Activated CD4-positive, alpha-beta T cell treated with anti-CD3 and anti-CD28 coated beads, Interleukin-2, amount 10 ng/mL, durations not matched to agents 7 days and 5 days (primary cell): ENCODE results near the gene RFPL3. TPM values are rescaled to one million over a fixed set of nuclear protein-coding genes. Genes with fewer than 3 reads are reported as not detected.
"Not testable (repeated sequence)": the region's sequence is repeated elsewhere in the genome, so short reads cannot be mapped to it uniquely, and the experiment has no call there.

Experiments used
- CTCF ChIA-PET: fragments of 350-600 bp; sonication (Branson Sonifier 250); formaldehyde crosslinking; loops from one replicate; lab custom pipeline; 2021; ENCODE audit warnings: antibody characterized with exemption; lab: Charles Lee
- POLR2A ChIA-PET: fragments of 350-600 bp; sonication (Branson Sonifier 250); formaldehyde crosslinking; loops from one replicate; lab custom pipeline; 2021; ENCODE audit warnings: antibody characterized with exemption; lab: Charles Lee
- DNase-seq: peaks from one replicate; pipeline ENCODE4 v3.0.0-alpha.2; 2020
- H3K27ac Mint-ChIP-seq: one replicate; pipeline ENCODE4 v1.8.0; 2021; ENCODE audit warnings: mild to moderate bottlenecking, moderate library complexity, mixed read lengths
- H3K27me3 Mint-ChIP-seq: one replicate; pipeline ENCODE4 v1.8.0; 2021; ENCODE audit warnings: mixed read lengths
- H3K36me3 Mint-ChIP-seq: one replicate; pipeline ENCODE4 v1.8.0; 2021; ENCODE audit warnings: low read depth, mixed read lengths
- H3K4me1 Mint-ChIP-seq: one replicate; pipeline ENCODE4 v1.8.0; 2021; ENCODE audit warnings: mixed read lengths
- H3K4me3 Mint-ChIP-seq: one replicate; pipeline ENCODE4 v1.8.0; 2021; ENCODE audit warnings: mild to moderate bottlenecking, moderate library complexity, mixed read lengths
- H3K9me3 Mint-ChIP-seq: one replicate; pipeline ENCODE4 v1.8.0; 2021; ENCODE audit warnings: mixed read lengths
- total RNA-seq, 2 experiments: library from RNA; stranded (reverse); gene quantifications; one replicate each; pipeline ENCODE4 v1.2.3, GENCODE V29; 2021

The RFPL3 gene
- total RNA-seq, 2 experiments from 2014 or later: not detected

- Mint-ChIP-seq H3K36me3 (no peaks in the 10 kb centered on the region), H3K27me3 (peaks cover 6% of the 10 kb centered on the region), H3K9me3 (no peaks in the 10 kb centered on the region), H3K4me1 (no peaks in the 10 kb centered on the region), H3K4me3 (no peak overlapping the region), H3K27ac (no peak overlapping the region)
- ChIA-PET CTCF (no interaction called here), POLR2A (no interaction called here)
- DNase-seq: no peak
These were observed 23.7 kb upstream of the RFPL3 start for GRCh38 chr22:32333769-32334659.

GRCh38 chr22:32334660-32335365 is 22.9 kb upstream of the RFPL3 start:
- no peak overlapping the region for H3K27ac Mint-ChIP-seq
- DNase-seq: no peak
- H3K9me3 Mint-ChIP-seq: no peaks in the 10 kb centered on the region
- H3K27me3 Mint-ChIP-seq: peaks cover 6% of the 10 kb centered on the region
- H3K36me3 Mint-ChIP-seq: no peaks in the 10 kb centered on the region
- H3K4me3 Mint-ChIP-seq: no peak overlapping the region
- POLR2A ChIA-PET: no interaction called here
- CTCF ChIA-PET: interaction anchor here (1.1 kb wide), 1 partner anchor 12 kb away, joined by 3 read pairs; no protein-coding TSS in a partner anchor
- H3K4me1 Mint-ChIP-seq: no peaks in the 10 kb centered on the region

- CTCF ChIA-PET: interaction anchor here (1.1 kb wide), 1 partner anchor 12 kb away, joined by 3 read pairs; no protein-coding TSS in a partner anchor
- no peak overlapping the region for H3K4me3 Mint-ChIP-seq
- H3K4me1 Mint-ChIP-seq: no peaks in the 10 kb centered on the region
- no peaks in the 10 kb centered on the region for H3K36me3 Mint-ChIP-seq
- H3K27me3 Mint-ChIP-seq: peaks cover 10% of the 10 kb centered on the region
- no peak for DNase-seq
- H3K27ac Mint-ChIP-seq: no peak overlapping the region
- no peaks in the 10 kb centered on the region for H3K9me3 Mint-ChIP-seq
- POLR2A ChIA-PET: no interaction called here
These were observed 22.2 kb upstream of the RFPL3 start for GRCh38 chr22:32335471-32335870.

- ChIA-PET CTCF (no interaction called here), POLR2A (no interaction called here)
- no peaks in the 10 kb centered on the region for H3K9me3 Mint-ChIP-seq
These were observed 21.5 kb upstream of the RFPL3 start for GRCh38 chr22:32336121-32336603.

GRCh38 chr22:32336771-32337424 is 20.8 kb upstream of the RFPL3 start:
- Mint-ChIP-seq H3K9me3 (no peaks in the 10 kb centered on the region), H3K27ac (peak overlapping the region; percentile 27), H3K36me3 (no peaks in the 10 kb centered on the region), H3K4me1 (no peaks in the 10 kb centered on the region), H3K27me3 (peaks cover 12% of the 10 kb centered on the region), H3K4me3 (no peak overlapping the region)
- no peak for DNase-seq
- CTCF ChIA-PET: no interaction called here
- POLR2A ChIA-PET: no interaction called here

More at GRCh38 chr22:32336121-32336603, 21.5 kb upstream of the RFPL3 start:
- Mint-ChIP-seq H3K4me1 (no peaks in the 10 kb centered on the region), H3K4me3 (no peak overlapping the region), H3K27me3 (peaks cover 10% of the 10 kb centered on the region), H3K27ac (no peak overlapping the region), H3K36me3 (no peaks in the 10 kb centered on the region)
- no peak for DNase-seq

- H3K27ac Mint-ChIP-seq, H3K9me3 Mint-ChIP-seq, H3K4me1 Mint-ChIP-seq, POLR2A ChIA-PET, CTCF ChIA-PET, H3K4me3 Mint-ChIP-seq, H3K36me3 Mint-ChIP-seq, DNase-seq: not testable (repeated sequence)
- H3K27me3 Mint-ChIP-seq: peaks cover 15% of the 10 kb centered on the region
These were observed 20.2 kb upstream of the RFPL3 start for GRCh38 chr22:32337425-32337824.

GRCh38 chr22:32338757-32339156 is 18.9 kb upstream of the RFPL3 start:
- no peak overlapping the region for H3K4me3 Mint-ChIP-seq
- no peaks in the 10 kb centered on the region for H3K4me1 Mint-ChIP-seq
- H3K27ac Mint-ChIP-seq: no peak overlapping the region
- ChIA-PET CTCF (no interaction called here), POLR2A (no interaction called here)
- no peak for DNase-seq
- H3K27me3 Mint-ChIP-seq: peaks cover 24% of the 10 kb centered on the region
- H3K9me3 Mint-ChIP-seq: no peaks in the 10 kb centered on the region
- no peaks in the 10 kb centered on the region for H3K36me3 Mint-ChIP-seq

GRCh38 chr22:32339190-32340012 is 18.3 kb upstream of the RFPL3 start:
- no peaks in the 10 kb centered on the region for H3K9me3 Mint-ChIP-seq
- ChIA-PET POLR2A (no interaction called here), CTCF (no interaction called here)
- no peaks in the 10 kb centered on the region for H3K36me3 Mint-ChIP-seq
- no peak overlapping the region for H3K27ac Mint-ChIP-seq
- H3K4me3 Mint-ChIP-seq: no peak overlapping the region
- peaks cover 26% of the 10 kb centered on the region for H3K27me3 Mint-ChIP-seq
- H3K4me1 Mint-ChIP-seq: no peaks in the 10 kb centered on the region
- DNase-seq: no peak

- Mint-ChIP-seq H3K9me3 (no peaks in the 10 kb centered on the region), H3K27ac (no peak overlapping the region), H3K4me3 (no peak overlapping the region), H3K36me3 (no peaks in the 10 kb centered on the region), H3K4me1 (no peaks in the 10 kb centered on the region), H3K27me3 (peaks cover 32% of the 10 kb centered on the region)
- POLR2A ChIA-PET: no interaction called here
- CTCF ChIA-PET: no interaction called here
- no peak for DNase-seq
These were observed 17.3 kb upstream of the RFPL3 start for GRCh38 chr22:32340411-32340810.

- H3K36me3 Mint-ChIP-seq: no peaks in the 10 kb centered on the region
- no peaks in the 10 kb centered on the region for H3K9me3 Mint-ChIP-seq
- no peak overlapping the region for H3K4me3 Mint-ChIP-seq
- no peaks in the 10 kb centered on the region for H3K4me1 Mint-ChIP-seq
- no peak overlapping the region for H3K27ac Mint-ChIP-seq
- no peak for DNase-seq
- ChIA-PET POLR2A (no interaction called here), CTCF (no interaction called here)
- H3K27me3 Mint-ChIP-seq: peaks cover 39% of the 10 kb centered on the region
These were observed 16.4 kb upstream of the RFPL3 start for GRCh38 chr22:32341122-32341740.

- Mint-ChIP-seq H3K4me1 (no peaks in the 10 kb centered on the region), H3K27ac (no peak overlapping the region), H3K27me3 (peaks cover 41% of the 10 kb centered on the region), H3K36me3 (no peaks in the 10 kb centered on the region), H3K9me3 (no peaks in the 10 kb centered on the region), H3K4me3 (no peak overlapping the region)
- no peak for DNase-seq
- CTCF ChIA-PET: no interaction called here
- POLR2A ChIA-PET: no interaction called here
These were observed 14.7 kb upstream of the RFPL3 start for GRCh38 chr22:32342977-32343376.

GRCh38 chr22:32343941-32344340 is 13.7 kb upstream of the RFPL3 start:
- ChIA-PET CTCF (no interaction called here), POLR2A (no interaction called here)
- H3K4me3 Mint-ChIP-seq: no peak overlapping the region
- DNase-seq: no peak
- no peaks in the 10 kb centered on the region for H3K36me3 Mint-ChIP-seq
- peaks cover 37% of the 10 kb centered on the region for H3K27me3 Mint-ChIP-seq
- no peak overlapping the region for H3K27ac Mint-ChIP-seq
- no peaks in the 10 kb centered on the region for H3K4me1 Mint-ChIP-seq
- H3K9me3 Mint-ChIP-seq: no peaks in the 10 kb centered on the region
